OCI-LY1 (cell line): ENCODE measurements around the gene ZNF503.

Experiments used
- H2AFZ ChIP-seq: fragments of 200-600 bp; sonication (generic), shearing (Covaris generic); 2 replicates; pipeline ENCODE4 v1.6.0; 2014; ENCODE audit warnings: antibody characterized with exemption, mild to moderate bottlenecking, low read length
- H3F3A ChIP-seq: fragments of 200-600 bp; sonication (generic), shearing (Covaris generic); 2 replicates; pipeline ENCODE4 v1.6.0; 2014; ENCODE audit warnings: mild to moderate bottlenecking, antibody characterized with exemption, low read length, moderate library complexity; ENCODE audit not compliant: insufficient read depth
- H3K27ac ChIP-seq: fragments of 200-600 bp; sonication (generic); 2 replicates; pipeline ENCODE4 v1.5.1; 2014; ENCODE audit warnings: low read length, mixed run types, mild to moderate bottlenecking, low read depth; ENCODE audit not compliant: poor library complexity, severe bottlenecking
- H3K27me3 ChIP-seq: fragments of 200-600 bp; sonication (generic); 2 replicates; pipeline ENCODE4 v1.6.0; 2014; ENCODE audit warnings: antibody characterized with exemption, mild to moderate bottlenecking, low read length, moderate library complexity; ENCODE audit not compliant: insufficient read depth
- H3K36me3 ChIP-seq: fragments of 200-600 bp; sonication (generic); 2 replicates; pipeline ENCODE4 v1.6.1; 2014; ENCODE audit warnings: mild to moderate bottlenecking, antibody characterized with exemption, low read length, moderate library complexity, mixed read lengths; ENCODE audit not compliant: insufficient read depth
- H3K4me1 ChIP-seq: fragments of 200-600 bp; sonication (generic); 2 replicates; pipeline ENCODE4 v1.5.1; 2014; ENCODE audit warnings: mild to moderate bottlenecking, low read length, moderate library complexity; ENCODE audit not compliant: insufficient read depth, severe bottlenecking
- H3K4me2 ChIP-seq: fragments of 200-600 bp; sonication (generic), shearing (Covaris generic); 2 replicates; pipeline ENCODE4 v1.6.1; 2014; ENCODE audit warnings: low read length
- H3K4me3 ChIP-seq: fragments of 200-600 bp; sonication (generic); 2 replicates; pipeline ENCODE4 v1.5.1; 2014; ENCODE audit warnings: low read length, low read depth, mild to moderate bottlenecking, mixed read lengths; ENCODE audit not compliant: poor library complexity, severe bottlenecking
- H3K79me2 ChIP-seq: fragments of 200-600 bp; shearing (Covaris generic); 2 replicates; pipeline ENCODE4 v1.6.1; 2016; ENCODE audit warnings: mixed run types, low read length, mixed read lengths; ENCODE audit not compliant: insufficient read depth
- H3K9ac ChIP-seq: fragments of 200-600 bp; sonication (generic), shearing (Covaris generic); 2 replicates; pipeline ENCODE4 v1.6.1; 2014; ENCODE audit warnings: mild to moderate bottlenecking, low read length, mixed read lengths
- H3K9me2 ChIP-seq: fragments of 200-600 bp; sonication (generic), shearing (Covaris generic); 2 replicates; pipeline ENCODE4 v1.6.1; 2014; ENCODE audit warnings: low read depth, mild to moderate bottlenecking, low read length, mixed read lengths
- H3K9me3 ChIP-seq: fragments of 200-600 bp; shearing (Covaris generic); 2 replicates; pipeline ENCODE4 v1.6.1; 2014; ENCODE audit warnings: low read length, mixed read lengths
- H4K20me1 ChIP-seq: fragments of 200-600 bp; sonication (generic), shearing (Covaris generic); 2 replicates; pipeline ENCODE4 v1.6.0; 2016; ENCODE audit warnings: mild to moderate bottlenecking, low read length; ENCODE audit not compliant: insufficient read depth
- EZH2 ChIP-seq: fragments of 200-600 bp; sonication (generic), shearing (Covaris generic); IDR thresholded peaks from 2 replicates; pipeline ENCODE4 v1.8.0; 2017; ENCODE audit warnings: borderline replicate concordance, mixed run types, mild to moderate bottlenecking, antibody characterized with exemption, low read length, moderate library complexity, mixed read lengths
- TF ChIP-seq, protein P1 (sequence below): fragments of 200-600 bp; sonication (generic), shearing (Covaris generic); IDR thresholded peaks from 2 replicates; pipeline ENCODE4 v1.5.1; 2017; ENCODE audit warnings: mild to moderate bottlenecking, antibody characterized with exemption, low read length, moderate library complexity, mixed read lengths

Gene ZNF503

DNA sequence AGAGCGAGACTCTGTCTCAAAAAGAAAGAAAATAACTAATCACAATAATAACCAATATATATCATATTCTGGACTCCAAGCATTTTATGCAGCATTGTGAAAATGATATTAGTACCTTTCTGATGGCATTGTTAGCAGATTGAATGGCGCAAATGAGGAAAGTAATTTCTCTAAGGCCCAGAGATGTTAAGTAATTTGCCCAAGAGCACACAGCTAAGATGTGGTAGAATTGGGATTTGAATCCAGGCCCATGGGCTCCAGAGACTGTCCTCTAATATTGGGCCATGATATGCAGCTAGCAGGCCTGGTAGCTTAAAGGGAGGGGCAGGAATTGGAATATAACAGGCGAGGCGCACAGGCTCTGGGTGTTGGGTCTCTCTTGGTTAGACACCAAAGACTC lies 44.1 kb downstream of the ZNF503 start:
- no peak overlapping the region for H3K27ac ChIP-seq

DNA sequence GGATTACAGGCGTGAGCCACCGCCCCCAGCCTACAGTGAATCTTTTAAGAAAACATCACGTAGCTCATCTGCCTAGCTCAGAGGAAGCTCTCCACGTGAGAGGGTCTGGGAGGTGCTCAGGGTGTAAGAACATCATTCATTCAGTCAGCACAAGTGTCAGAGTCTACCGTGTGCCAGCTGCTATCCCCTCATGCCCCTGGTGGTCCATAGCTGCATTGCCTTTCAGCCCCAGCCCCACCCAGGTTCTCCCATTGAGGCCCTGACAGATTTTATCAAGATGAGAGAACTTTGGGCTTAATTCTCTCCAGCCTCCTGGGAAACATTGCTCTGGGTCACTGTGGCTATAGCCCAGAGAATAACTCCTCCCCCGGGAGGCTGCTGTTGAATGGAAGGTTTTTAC lies 45.1 kb downstream of the ZNF503 start:
- Histone ChIP-seq H3K9me3 (no peaks in the 10 kb centered on the region), H2AFZ (no peak overlapping the region), H3K9ac (no peak overlapping the region), H3K27me3 (no peaks in the 10 kb centered on the region; the same call in 1 of the 2 replicates), H3K36me3 (no peaks in the 10 kb centered on the region), H3K4me1 (no peaks in the 10 kb centered on the region), H3K4me3 (no peak overlapping the region), H3K4me2 (no peak overlapping the region), H3F3A (no peaks in the 10 kb centered on the region), H3K79me2 (no peaks in the 10 kb centered on the region), H4K20me1 (no peaks in the 10 kb centered on the region), H3K9me2 (no peaks in the 10 kb centered on the region), H3K27ac (no peak overlapping the region)
- TF ChIP-seq, protein P1, sequence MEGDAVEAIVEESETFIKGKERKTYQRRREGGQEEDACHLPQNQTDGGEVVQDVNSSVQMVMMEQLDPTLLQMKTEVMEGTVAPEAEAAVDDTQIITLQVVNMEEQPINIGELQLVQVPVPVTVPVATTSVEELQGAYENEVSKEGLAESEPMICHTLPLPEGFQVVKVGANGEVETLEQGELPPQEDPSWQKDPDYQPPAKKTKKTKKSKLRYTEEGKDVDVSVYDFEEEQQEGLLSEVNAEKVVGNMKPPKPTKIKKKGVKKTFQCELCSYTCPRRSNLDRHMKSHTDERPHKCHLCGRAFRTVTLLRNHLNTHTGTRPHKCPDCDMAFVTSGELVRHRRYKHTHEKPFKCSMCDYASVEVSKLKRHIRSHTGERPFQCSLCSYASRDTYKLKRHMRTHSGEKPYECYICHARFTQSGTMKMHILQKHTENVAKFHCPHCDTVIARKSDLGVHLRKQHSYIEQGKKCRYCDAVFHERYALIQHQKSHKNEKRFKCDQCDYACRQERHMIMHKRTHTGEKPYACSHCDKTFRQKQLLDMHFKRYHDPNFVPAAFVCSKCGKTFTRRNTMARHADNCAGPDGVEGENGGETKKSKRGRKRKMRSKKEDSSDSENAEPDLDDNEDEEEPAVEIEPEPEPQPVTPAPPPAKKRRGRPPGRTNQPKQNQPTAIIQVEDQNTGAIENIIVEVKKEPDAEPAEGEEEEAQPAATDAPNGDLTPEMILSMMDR: no peak
- TF ChIP-seq EZH2: no peak

More for the DNA sequence above, 44.1 kb downstream of the ZNF503 start:
- no peak for TF ChIP-seq EZH2
- TF ChIP-seq, protein P1: no peak
- H4K20me1 ChIP-seq: no peaks in the 10 kb centered on the region
- H3K4me3 ChIP-seq: no peak overlapping the region
- no peaks in the 10 kb centered on the region for H3K4me1 ChIP-seq
- H3K79me2 ChIP-seq: no peaks in the 10 kb centered on the region
- H3K9ac ChIP-seq: no peak overlapping the region
- H3K9me2 ChIP-seq: no peaks in the 10 kb centered on the region
- no peaks in the 10 kb centered on the region; the same call in 1 of the 2 replicates for H3K27me3 ChIP-seq
- no peak overlapping the region for H2AFZ ChIP-seq
- no peaks in the 10 kb centered on the region for H3F3A ChIP-seq
- H3K36me3 ChIP-seq: no peaks in the 10 kb centered on the region
- H3K9me3 ChIP-seq: no peaks in the 10 kb centered on the region
- H3K4me2 ChIP-seq: no peak overlapping the region

DNA sequence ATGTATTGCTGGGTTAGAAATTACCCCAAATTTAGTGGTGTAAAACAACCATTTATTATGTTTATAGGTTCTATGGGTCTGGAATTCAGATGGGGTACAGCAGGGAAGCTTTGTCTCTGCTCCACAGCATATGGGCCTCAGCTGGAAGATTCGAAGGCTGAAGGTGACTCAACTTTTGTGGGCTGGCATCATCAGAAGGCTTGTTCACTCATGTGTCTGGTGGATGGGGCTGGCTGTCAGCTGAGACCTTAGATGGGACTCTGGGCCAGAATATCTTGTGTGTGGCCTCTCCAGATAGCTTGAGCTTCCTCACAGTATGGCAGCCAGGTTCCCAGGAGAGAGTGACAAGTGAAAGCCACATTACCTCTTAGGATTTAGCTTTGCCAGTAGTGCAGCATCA lies 45.9 kb downstream of the ZNF503 start:
- Histone ChIP-seq H3K4me1 (no peaks in the 10 kb centered on the region), H3K36me3 (no peaks in the 10 kb centered on the region), H4K20me1 (no peaks in the 10 kb centered on the region), H3F3A (no peaks in the 10 kb centered on the region), H3K4me2 (no peak overlapping the region), H3K9me3 (no peaks in the 10 kb centered on the region), H3K9ac (no peak overlapping the region), H3K27ac (no peak overlapping the region), H2AFZ (no peak overlapping the region), H3K4me3 (no peak overlapping the region), H3K27me3 (no peaks in the 10 kb centered on the region; the same call in 1 of the 2 replicates), H3K79me2 (no peaks in the 10 kb centered on the region), H3K9me2 (no peaks in the 10 kb centered on the region)
- TF ChIP-seq, protein P1: no peak
- no peak for TF ChIP-seq EZH2
